Right ventricle myocardium superior (tissue), 1 donor: Measurements from ENCODE around the gene TACSTD2. TPM values are rescaled to one million over a fixed set of nuclear protein-coding genes. Genes with fewer than 3 reads are reported as not detected.
A peak's percentile ranks its signal among the peaks of the same experiment; 100 is the strongest.
"Not testable (repeated sequence)": the region's sequence is repeated elsewhere in the genome, so short reads cannot be mapped to it uniquely, and the experiment has no call there.

Experiments used
- ATAC-seq: fragments of 200-7000 bp; cut with Tn5 transposase; one replicate; pipeline ENCODE4 v1.9.1; 2020; ENCODE audit warnings: mild to moderate bottlenecking; ENCODE audit not compliant: poor library complexity
- DNase-seq: peaks from one replicate; pipeline ENCODE4 v3.0.0-alpha.2; 2020
- intact Hi-C: fragments of 100-400 bp; cut with DNase I; formaldehyde crosslinking; loops from one replicate; pipeline ENCODE4 v1.11.2; 2022
- long read RNA-seq: library from polyadenylated mRNA; unstranded; transcript quantifications from one replicate; pipeline ENCODE4 v2.0.0, GENCODE V29; 2021
- total RNA-seq: library from RNA; stranded (reverse); fragmentation: NEBNext Ultra II Directional; extraction: Animal tissue kit (Norgen Biotek cat#: 25700); gene quantifications from one replicate; pipeline ENCODE4 v1.2.1, GENCODE V29; 2021
- donor health status: DM: no; HTN: yes; CAD: no; lungs with severe emphysema.

Gene TACSTD2, protein sequence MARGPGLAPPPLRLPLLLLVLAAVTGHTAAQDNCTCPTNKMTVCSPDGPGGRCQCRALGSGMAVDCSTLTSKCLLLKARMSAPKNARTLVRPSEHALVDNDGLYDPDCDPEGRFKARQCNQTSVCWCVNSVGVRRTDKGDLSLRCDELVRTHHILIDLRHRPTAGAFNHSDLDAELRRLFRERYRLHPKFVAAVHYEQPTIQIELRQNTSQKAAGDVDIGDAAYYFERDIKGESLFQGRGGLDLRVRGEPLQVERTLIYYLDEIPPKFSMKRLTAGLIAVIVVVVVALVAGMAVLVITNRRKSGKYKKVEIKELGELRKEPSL
- not detected for total RNA-seq
- long read RNA-seq, partial matches to known transcripts: 0 of 1 reads
- long read RNA-seq, other reads (novel, unspliced or antisense): 0 of 1 reads

DNA sequence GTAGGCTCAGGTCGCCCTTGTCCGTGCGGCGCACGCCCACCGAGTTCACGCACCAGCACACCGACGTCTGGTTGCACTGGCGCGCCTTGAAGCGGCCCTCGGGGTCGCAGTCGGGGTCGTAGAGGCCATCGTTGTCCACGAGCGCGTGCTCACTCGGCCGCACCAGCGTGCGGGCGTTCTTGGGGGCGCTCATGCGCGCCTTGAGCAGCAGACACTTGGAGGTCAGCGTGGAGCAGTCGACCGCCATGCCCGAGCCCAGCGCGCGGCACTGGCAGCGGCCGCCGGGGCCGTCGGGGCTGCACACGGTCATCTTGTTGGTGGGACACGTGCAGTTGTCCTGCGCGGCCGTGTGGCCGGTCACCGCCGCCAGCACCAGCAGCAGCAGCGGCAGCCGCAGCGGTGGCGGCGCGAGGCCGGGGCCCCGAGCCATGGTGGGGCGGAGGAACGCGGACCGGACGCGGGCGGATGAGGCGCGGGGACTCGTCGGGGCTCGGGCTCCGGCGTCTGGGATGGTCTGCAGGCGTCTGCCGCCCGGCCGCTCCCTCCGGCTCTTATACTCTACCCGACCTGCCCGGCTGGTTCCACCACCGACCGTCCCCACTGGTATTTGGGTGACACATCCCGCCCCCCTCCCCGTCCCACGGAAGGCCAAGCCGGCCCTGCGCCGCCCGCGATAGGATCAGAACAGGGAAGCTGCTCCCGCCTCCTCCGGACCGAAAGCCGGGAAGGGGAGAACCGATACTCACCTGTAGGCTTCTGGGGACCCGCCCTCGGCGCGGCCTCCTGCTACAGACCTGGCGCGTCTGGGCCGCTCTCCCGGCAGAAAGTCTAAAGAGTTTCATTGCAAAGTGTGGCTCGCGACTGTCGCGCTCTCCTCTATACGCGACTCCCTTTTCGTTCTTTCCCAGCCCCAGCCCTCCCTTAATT, at the start of gene TACSTD2:
Gene TACSTD2, minus strand, starts transcription at position 526 of the 927 bp plus-strand sequence. Its CDS starts 96 bp downstream, at position 430.
- intact Hi-C loops: no loop called here
- ATAC-seq: peak; percentile 58
- peak; percentile 46 for DNase-seq

DNA sequence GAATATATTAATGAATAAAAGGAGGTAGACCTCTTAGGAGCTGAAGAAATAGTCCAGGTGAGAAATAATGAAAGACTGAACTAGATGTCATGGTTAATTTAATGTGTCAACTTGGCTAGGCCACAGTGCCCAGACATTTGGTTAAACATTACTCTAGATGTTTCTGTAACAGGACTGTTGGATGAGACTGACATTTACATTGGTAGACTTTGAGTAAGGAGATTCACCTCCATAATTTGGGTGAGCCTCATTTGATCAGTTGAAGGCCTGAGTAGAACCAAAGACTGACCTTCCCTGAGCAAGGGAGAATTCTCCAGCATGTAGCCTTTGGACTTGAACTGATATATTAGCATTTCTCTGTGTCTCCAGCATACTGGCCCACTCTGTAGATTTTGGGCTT, 49.2 kb upstream of the TACSTD2 start:
- DNase-seq: no peak
- ATAC-seq: no peak
- intact Hi-C loops: no loop called here

DNA sequence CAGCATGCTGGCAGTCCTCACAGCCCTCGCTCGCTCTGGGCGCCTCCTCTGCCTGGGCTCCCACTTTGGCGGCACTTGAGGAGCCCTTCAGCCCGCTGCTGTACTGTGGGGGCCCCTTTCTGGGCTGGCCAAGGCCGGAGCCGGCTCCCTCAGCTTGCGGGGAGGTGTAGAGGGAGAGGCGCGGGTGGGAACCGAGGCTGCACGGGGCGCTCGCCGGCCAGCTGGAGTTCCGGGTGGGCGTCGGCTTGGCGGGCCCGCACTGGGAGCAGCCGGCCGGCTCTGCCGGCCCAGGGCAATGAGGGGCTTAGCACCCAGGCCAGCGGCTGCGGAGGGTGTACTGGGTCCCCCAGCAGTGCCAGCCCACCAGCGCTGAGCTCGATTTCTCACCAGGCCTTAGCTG, 46.2 kb upstream of the TACSTD2 start:
- not testable (repeated sequence) for DNase-seq, ATAC-seq

DNA sequence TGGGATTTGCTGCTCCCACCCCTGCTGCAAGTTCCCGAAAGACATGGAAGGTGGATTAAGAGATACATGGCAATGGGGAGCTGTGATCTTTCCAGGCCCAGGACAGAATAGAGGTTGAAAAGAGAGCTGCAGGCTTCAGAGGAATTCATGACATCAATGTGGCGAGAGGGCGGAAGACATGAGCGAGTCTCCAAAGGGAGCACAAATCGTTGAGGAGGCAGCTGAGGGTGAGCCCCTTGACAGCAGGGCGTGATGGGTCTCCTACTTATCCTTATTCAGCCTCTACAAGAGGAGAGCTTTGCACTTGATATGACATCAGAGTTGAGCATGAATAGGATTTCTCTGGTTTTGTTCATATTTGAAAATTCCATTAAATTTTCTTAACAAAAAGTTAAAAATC, 45.5 kb upstream of the TACSTD2 start:
- no peak for DNase-seq

More for the DNA sequence above, 46.2 kb upstream of the TACSTD2 start:
- intact Hi-C loops: not testable (repeated sequence)

DNA sequence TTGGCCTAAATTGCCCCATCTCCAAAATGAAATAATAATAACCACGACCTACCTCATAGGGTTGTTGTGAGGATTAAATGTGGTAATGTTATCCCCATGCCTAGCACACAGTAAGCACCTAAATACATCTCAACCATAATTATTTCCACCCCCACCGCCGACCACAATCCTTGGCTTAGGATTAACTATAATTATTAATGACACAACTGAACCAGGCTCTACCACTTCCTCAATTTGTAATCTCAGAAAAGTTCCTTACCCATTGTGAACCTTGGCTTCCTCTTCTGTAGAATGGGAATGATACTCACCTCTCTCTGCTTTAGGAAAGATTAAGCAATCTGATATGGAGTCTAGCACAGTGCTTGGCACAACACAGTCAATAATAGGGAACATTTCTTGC, 44.3 kb upstream of the TACSTD2 start:
- intact Hi-C loops: no loop called here
- no peak for DNase-seq
- no peak for ATAC-seq

More for the DNA sequence above, 45.5 kb upstream of the TACSTD2 start:
- no peak for ATAC-seq
- intact Hi-C loops: no loop called here

DNA sequence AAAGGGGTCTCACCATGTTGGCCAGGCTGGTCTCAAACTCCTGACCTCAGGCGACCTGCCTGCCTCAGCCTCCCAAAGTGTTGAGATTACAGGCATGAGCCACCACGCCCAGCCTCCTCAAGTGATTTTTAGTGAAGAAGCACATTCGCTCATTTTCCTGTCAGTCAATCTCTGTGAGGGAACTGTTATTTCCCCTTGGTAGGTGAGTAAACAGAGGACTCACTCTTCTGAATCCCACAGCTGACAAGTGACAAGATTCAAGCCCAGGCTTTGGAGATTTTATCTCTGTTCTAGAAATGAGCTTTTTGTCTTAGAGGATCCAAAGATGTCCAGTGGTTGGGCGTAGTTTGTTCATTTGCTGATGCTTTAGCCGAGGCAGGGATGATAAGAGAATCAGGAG, 43.9 kb upstream of the TACSTD2 start:
- intact Hi-C loops: no loop called here
- ATAC-seq: no peak
- no peak for DNase-seq

DNA sequence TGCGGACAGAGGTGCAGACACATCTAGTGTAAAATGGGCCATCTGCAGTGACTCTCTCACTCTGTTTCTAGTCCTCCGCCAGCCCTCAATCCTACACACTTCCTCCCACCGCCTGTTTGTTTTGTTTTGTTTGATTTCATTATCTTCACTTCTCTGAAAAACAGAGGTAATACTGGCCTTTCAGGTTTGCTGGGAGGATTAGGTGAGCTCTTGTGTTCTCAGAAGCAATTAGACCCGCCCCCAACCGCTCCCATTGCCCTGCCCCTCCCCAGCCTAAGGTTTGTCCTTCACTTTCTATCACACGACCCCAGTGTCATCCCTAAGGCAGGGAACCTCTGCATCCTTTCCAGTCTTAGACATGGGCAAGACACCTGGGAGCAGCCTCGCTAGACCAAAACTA, 43.2 kb upstream of the TACSTD2 start:
- DNase-seq: no peak
- ATAC-seq: no peak
- intact Hi-C loops: no loop called here

DNA sequence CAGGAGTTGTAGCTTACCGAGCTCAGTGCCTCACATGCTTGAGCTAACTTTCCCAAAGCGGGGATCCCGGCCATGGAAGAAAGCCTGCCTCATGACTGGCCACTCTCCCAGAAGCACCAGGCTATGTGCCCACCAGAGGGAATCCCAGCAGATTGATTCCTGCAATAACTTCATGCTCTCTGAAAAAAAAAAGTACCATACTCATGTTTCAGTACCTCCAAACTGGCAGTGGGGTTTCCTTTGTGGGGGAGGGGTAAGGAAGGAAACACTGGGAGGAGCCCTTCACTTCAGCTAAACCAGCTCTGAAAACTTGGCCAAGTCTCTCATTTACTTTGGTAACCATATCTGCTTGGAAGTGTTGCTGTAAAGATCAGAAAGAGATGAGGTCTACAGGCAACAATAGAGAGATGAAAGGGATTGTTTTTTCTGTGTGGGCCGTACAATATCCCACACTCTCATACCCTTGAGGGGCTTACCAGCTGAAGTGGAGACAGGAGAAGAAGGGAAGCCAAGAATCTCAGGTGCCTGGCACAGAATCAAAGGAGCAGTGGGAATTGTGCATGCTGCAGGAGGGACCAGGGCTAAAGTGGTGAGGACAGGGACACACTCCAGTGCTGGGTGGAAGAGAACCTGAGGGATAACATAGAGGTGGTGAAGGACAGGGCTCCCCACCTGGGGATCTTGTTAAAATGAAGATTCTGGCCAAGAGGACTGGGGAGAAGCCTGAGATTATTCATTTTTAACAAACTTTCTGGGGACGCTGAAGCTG, 42.4 kb upstream of the TACSTD2 start:
- no peak for ATAC-seq

DNA sequence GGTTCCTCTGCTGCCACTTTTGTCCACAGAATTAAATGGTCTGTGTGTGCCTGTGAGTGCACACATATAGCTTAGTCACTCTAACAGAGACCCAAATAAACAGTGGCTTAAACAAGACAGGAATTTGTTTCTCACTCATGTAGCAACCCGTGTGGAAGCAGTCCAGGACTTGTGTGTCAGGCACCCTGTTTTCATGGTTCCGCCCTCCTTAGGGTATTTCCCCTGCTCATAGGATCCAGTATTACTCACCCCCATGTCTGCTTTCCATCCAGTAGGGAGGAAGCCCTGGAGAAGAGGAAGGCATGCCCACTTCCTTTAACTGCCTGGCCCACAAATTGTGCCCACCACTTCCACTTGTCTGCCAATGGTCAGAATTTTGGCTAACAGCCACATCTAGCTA, 41.3 kb upstream of the TACSTD2 start:
- DNase-seq (peak; percentile 45), ATAC-seq (peak; percentile 62)

More for the DNA sequence above, 42.4 kb upstream of the TACSTD2 start:
- intact Hi-C loops: no loop called here
- DNase-seq: no peak

DNA sequence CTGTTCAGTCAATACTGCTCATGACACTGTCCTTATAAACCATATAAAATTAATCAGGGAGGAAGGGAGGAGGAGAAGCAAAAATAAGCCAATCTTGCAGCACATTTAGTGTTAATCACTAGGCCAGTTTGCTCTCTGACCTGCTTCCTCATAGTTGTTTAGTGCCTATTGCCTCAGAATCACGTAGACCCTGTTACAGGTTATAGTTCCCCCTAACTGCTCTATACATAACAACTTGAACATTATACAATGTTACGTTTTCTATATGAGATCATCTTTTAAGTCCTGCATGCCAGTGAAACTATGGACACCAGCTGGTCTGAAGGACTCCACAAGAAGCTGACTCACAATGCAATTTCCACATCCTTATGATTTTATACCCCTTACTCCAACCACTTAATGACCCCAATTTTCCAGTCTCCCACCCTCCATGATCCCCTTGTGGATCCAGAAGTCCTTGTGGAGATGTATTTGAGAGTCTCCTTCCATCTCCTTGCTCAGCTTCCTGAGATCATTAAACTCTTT, 34.9 kb upstream of the TACSTD2 start:
- intact Hi-C loops: no loop called here
- DNase-seq: no peak
- ATAC-seq: no peak

More for the DNA sequence above, 41.3 kb upstream of the TACSTD2 start:
- intact Hi-C loops: no loop called here

DNA sequence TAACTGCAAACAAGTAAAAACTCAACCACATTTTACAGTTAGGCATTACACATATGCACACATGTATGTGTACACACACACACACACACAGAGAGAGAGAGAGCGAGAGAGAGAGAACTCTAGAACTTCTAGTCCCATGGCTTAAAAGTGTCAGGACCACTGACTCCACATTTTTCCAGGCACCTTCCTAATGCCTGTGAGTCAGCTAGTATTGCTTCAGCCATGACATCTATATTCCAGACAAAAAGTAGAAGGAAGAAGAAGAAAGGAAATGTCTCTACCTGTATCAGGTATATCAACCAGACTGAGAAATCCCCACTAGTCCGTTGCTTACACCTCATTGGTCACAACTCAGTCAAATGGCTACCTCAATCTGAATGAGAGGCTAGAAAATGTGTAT, 31.9 kb upstream of the TACSTD2 start:
- DNase-seq (no peak), ATAC-seq (no peak)
- intact Hi-C loops: no loop called here

DNA sequence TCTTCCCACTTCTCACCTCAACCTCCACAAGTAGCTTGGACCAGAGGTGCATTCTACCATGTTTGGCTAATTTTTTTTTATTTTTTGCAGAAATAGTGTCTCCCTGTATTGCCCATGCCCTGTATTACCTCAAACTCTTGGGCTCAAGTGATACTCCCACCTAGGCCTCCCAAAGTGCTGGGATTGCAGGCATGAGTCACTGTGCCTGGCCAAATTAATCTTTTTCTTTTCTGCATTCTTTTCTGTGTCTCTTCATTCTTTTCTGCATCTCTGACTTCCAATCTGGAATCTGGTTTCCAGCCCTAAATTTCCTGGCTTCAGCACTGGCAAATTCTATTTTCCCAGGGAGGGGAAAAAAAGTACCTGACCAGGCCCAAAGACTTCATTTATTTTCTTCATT, 31.2 kb upstream of the TACSTD2 start:
- DNase-seq (no peak), ATAC-seq (no peak)
- intact Hi-C loops: no loop called here

DNA sequence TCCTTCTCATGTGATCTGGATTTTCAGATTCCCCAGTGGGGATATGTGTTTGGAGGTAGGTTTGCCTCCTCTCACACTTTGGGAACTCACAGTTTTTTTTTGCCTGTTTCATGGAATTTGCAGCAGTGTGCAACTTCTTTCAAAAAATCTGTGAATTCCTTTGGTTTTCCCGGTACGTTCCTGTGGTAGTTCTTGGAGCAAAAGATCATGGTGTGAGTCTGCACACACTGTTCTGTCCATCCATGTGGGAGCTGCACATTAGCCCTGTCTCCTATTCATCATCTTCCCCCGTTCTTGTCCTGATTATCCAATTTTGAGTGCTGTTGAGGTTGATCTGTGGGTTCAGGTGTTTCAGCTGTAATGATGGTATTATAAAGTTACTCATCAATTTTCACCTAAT, 30.3 kb upstream of the TACSTD2 start:
- ATAC-seq (no peak), DNase-seq (no peak)
- intact Hi-C loops: no loop called here

DNA sequence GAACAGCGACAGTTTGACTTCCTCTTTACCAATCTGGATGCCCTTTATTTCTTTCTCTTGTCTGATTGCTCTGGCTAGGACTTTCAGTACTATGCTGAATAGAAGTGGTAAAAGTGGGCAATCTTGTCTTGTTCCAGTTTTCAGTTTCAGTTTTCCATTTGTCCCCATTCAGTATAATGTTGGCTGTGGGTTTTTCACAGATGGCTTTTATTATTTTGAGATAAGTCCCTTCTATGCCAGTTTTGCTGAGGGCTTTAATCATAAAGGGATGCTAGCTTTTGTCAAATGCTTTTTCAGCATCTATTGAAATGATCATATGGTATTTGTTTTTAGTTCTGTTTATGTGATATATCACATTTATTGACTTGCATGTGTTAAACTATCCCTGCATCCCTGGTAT, 24.9 kb upstream of the TACSTD2 start:
- intact Hi-C loops, DNase-seq, ATAC-seq: not testable (repeated sequence)

DNA sequence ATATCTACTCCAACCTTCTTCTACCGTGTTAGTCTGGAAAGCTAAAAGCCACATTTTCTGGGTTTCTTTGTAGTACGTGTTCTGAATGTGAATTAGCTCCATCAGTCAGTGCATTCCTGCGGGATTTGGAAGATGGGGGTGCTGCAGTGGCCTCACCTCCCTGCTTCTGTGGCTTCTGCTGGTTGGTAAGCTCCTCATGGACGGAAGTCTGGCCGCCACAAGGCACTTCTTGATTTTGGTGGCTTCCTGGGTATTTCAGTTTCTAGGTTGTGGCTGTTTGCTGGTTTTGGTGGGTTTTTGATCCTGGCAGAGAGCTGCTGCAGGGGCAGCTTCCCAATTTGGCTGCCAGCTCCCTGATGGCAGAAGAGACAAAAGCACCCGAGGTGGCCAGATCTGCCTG, 20.9 kb upstream of the TACSTD2 start:
- no peak for ATAC-seq
- DNase-seq: no peak
- intact Hi-C loops: no loop called here

DNA sequence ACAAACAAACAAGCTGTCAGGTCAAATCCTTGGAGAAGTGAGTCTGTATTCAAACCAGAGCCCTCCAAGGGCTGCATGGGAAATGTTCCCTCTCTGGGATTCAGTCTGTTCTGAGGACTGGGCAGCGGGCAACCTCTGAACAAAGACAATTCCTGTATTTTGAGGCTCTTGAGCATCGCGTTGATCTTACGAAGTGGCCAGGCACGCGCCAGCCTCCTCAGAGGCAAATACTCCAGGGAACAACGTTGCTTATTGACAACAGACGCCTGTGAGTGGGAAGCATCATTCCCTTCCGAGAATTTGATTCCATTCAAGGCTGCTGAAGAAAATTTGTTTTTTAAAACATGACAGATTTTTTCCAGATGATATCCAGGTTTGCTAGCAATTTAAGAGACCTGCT, 20.0 kb upstream of the TACSTD2 start:
- no peak for ATAC-seq
- DNase-seq: no peak
- intact Hi-C loops: no loop called here

DNA sequence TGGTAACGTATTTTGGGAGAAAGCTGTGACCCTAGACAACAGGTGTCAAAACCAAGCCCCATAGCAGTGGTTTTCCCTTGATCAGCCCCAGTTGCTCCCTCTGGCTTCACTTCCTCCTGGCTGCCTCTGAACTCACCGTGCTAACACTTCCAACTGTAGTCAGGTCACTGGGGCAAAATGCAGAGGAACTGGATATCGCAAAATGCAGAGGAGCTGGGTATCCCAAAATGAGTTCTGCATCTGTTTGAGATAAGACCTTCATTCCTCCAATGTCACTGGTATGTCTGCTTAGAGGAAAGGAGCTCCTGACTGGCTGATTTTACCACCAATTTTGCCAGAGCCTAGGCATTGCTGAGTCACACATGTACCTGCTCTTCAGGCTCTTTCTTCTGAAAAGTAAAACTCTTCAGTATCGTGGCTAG, 19.6 kb upstream of the TACSTD2 start:
- DNase-seq: no peak
- intact Hi-C loops: no loop called here
- ATAC-seq: no peak

DNA sequence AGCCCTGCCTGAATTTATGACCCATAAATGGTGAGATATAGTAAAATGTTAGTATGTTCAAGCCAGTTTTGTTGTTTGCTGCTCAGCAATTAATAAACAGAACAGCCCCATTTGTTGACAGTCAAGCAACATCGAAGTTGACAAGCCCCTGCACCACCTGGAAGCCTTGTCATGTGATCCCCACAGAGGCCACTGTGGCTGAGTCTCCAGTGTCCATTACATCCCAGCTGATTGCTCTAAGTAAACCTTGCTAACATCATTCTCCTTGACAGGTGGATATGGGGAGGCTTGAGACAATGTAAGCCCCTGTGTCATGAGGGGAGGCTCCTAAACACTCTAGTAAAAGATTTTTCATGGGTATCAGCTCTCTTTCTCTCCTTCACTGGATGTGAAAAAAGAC, 17.5 kb upstream of the TACSTD2 start:
- intact Hi-C loops: no loop called here
- ATAC-seq: no peak
- DNase-seq: no peak
